WERI-Rb-1 (cell line): Measurements from ENCODE around the gene LEMD1.
"Not testable (repeated sequence)": the region's sequence is repeated elsewhere in the genome, so short reads cannot be mapped to it uniquely, and the experiment has no call there.

Experiments
- DNase-seq: peaks from one replicate; pipeline ENCODE4 v3.0.0-alpha.2; 2020
- H3K27ac ChIP-seq: fragments of 250-450 bp; sonication (Bioruptor Pico); 2 replicates; pipeline ENCODE4 v1.5.1; 2020; ENCODE audit warnings: mild to moderate bottlenecking, moderate library complexity
- H3K27me3 ChIP-seq: fragments of 250-450 bp; sonication (Bioruptor Pico); 2 replicates; pipeline ENCODE4 v1.5.1; 2021; ENCODE audit warnings: mild to moderate bottlenecking, low read depth, moderate library complexity; ENCODE audit not compliant: insufficient read depth, severe bottlenecking
- H3K36me3 ChIP-seq: fragments of 250-450 bp; sonication (Bioruptor Pico); 2 replicates; pipeline ENCODE4 v1.5.1; 2020; ENCODE audit warnings: mild to moderate bottlenecking, moderate library complexity
- H3K4me3 ChIP-seq: 2 replicates; pipeline ENCODE4 v1.5.1; 2011; ENCODE audit warnings: low read depth, mild to moderate bottlenecking, control low read depth, low read length
- H3K9me3 ChIP-seq: fragments of 250-450 bp; sonication (Bioruptor Pico); 2 replicates; pipeline ENCODE4 v1.5.1; 2021; ENCODE audit warnings: mild to moderate bottlenecking, moderate library complexity; ENCODE audit not compliant: severe bottlenecking
- CTCF ChIP-seq: IDR thresholded peaks from 2 replicates; pipeline ENCODE4 v1.5.1; 2011; ENCODE audit warnings: low read depth, mild to moderate bottlenecking, control low read depth, inconsistent platforms, low read length

The LEMD1 gene

GRCh38 chr1:205437570-205437969 lies 15.7 kb upstream of the LEMD1 start:
- Histone ChIP-seq H3K27ac (no peak overlapping the region), H3K36me3 (no peaks in the 10 kb centered on the region), H3K27me3 (peaks cover 8% of the 10 kb centered on the region), H3K4me3 (no peak overlapping the region), H3K9me3 (no peaks in the 10 kb centered on the region)
- DNase-seq: no peak
- no peak for TF ChIP-seq CTCF

GRCh38 chr1:205436776-205437410 lies 15.0 kb upstream of the LEMD1 start:
- no peak overlapping the region for H3K4me3 ChIP-seq
- H3K27ac ChIP-seq: no peak overlapping the region
- no peak for TF ChIP-seq CTCF
- H3K9me3 ChIP-seq: no peaks in the 10 kb centered on the region
- H3K36me3 ChIP-seq: no peaks in the 10 kb centered on the region
- DNase-seq: no peak
- peaks cover 8% of the 10 kb centered on the region for H3K27me3 ChIP-seq

GRCh38 chr1:205435578-205436573 lies 14.0 kb upstream of the LEMD1 start:
- peaks cover 8% of the 10 kb centered on the region for H3K27me3 ChIP-seq
- no peak overlapping the region for H3K4me3 ChIP-seq
- no peak overlapping the region for H3K27ac ChIP-seq
- no peak for TF ChIP-seq CTCF
- DNase-seq: no peak
- H3K9me3 ChIP-seq: no peaks in the 10 kb centered on the region
- no peaks in the 10 kb centered on the region for H3K36me3 ChIP-seq

GRCh38 chr1:205434738-205435137 lies 12.9 kb upstream of the LEMD1 start:
- no peak overlapping the region for H3K4me3 ChIP-seq
- H3K36me3 ChIP-seq: no peaks in the 10 kb centered on the region
- H3K9me3 ChIP-seq: no peaks in the 10 kb centered on the region
- DNase-seq: no peak
- no peak overlapping the region for H3K27ac ChIP-seq
- no peak for TF ChIP-seq CTCF
- H3K27me3 ChIP-seq: peaks cover 8% of the 10 kb centered on the region

GRCh38 chr1:205432692-205433091 lies 10.8 kb upstream of the LEMD1 start:
- not testable (repeated sequence) for H3K27me3 ChIP-seq, DNase-seq, H3K27ac ChIP-seq, H3K4me3 ChIP-seq, H3K36me3 ChIP-seq, H3K9me3 ChIP-seq

GRCh38 chr1:205432116-205432515 lies 10.3 kb upstream of the LEMD1 start:
- Histone ChIP-seq H3K4me3 (no peak overlapping the region), H3K9me3 (no peaks in the 10 kb centered on the region), H3K27ac (no peak overlapping the region), H3K36me3 (no peaks in the 10 kb centered on the region), H3K27me3 (peaks cover 8% of the 10 kb centered on the region)
- TF ChIP-seq CTCF: no peak; the same call in 1 of the 2 replicates
- no peak for DNase-seq
